Measurements from ENCODE around the gene MCRIP1.

DNA sequence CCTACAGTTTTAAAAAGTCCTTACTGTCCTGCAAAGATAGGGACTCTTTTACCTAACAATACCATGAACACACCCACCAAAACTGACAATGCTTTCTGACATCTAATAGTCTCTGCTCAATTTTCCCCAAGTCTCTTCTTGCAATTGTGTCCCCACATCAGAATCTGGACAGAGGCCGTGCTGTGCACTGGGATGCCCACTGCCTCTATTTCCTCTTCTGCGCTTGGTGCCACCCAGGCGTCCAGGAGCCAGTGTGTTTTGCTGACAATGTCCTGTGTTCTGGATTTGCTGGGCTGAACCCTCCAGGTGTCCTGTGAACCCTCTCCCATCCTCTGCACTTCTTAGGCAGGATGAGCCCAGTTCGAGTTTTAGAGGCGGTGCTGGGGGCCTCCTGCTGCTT is 44.5 kb upstream of the MCRIP1 start:
- TF ChIP-seq ARNTL (CRISPR knock-in tag; IDR thresholded peaks at IDR 0.05; ENCODE audit: borderline replicate concordance, low read depth), result no peak
- no peak for TF ChIP-seq OSR1 (CRISPR knock-in tag; IDR thresholded peaks at IDR 0.05)
- no peak for TF ChIP-seq ZFP3 (CRISPR knock-in tag; IDR thresholded peaks at IDR 0.05)
- TF ChIP-seq, protein P1, sequence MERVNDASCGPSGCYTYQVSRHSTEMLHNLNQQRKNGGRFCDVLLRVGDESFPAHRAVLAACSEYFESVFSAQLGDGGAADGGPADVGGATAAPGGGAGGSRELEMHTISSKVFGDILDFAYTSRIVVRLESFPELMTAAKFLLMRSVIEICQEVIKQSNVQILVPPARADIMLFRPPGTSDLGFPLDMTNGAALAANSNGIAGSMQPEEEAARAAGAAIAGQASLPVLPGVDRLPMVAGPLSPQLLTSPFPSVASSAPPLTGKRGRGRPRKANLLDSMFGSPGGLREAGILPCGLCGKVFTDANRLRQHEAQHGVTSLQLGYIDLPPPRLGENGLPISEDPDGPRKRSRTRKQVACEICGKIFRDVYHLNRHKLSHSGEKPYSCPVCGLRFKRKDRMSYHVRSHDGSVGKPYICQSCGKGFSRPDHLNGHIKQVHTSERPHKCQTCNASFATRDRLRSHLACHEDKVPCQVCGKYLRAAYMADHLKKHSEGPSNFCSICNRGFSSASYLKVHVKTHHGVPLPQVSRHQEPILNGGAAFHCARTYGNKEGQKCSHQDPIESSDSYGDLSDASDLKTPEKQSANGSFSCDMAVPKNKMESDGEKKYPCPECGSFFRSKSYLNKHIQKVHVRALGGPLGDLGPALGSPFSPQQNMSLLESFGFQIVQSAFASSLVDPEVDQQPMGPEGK (CRISPR knock-in tag; IDR thresholded peaks at IDR 0.05; ENCODE audit: borderline replicate concordance), result no peak
- TF ChIP-seq CSDC2 (CRISPR knock-in tag; IDR thresholded peaks at IDR 0.05), result no peak
- no peak for TF ChIP-seq RARB (CRISPR knock-in tag; IDR thresholded peaks at IDR 0.05)
- no peak for TF ChIP-seq ZC3H10 (CRISPR knock-in tag; IDR thresholded peaks at IDR 0.05)
